Left ventricle myocardium inferior (tissue), 1 donor: ENCODE measurements around the gene SESN1. TPM values are rescaled to one million over a fixed set of nuclear protein-coding genes. Genes with fewer than 3 reads are reported as not detected.

Experiments used
- DNase-seq: peaks from one replicate; pipeline ENCODE4 v3.0.0-alpha.2; 2020
- H3K27ac ChIP-seq: fragments of 200-600 bp; replicated peaks from 2 replicates; pipeline ENCODE4 v1.8.0; 2021
- H3K27me3 ChIP-seq: fragments of 200-600 bp; 2 replicates; pipeline ENCODE4 v1.8.0; 2021; ENCODE audit warnings: low read depth
- H3K36me3 ChIP-seq: fragments of 200-600 bp; 2 replicates; pipeline ENCODE4 v1.8.0; 2021
- H3K4me1 ChIP-seq: fragments of 200-600 bp; 2 replicates; pipeline ENCODE4 v1.8.0; 2021
- H3K4me3 ChIP-seq: fragments of 200-600 bp; 2 replicates; pipeline ENCODE4 v1.8.0; 2021; ENCODE audit warnings: mild to moderate bottlenecking, moderate library complexity
- H3K9me3 ChIP-seq: fragments of 200-600 bp; replicated peaks from 2 replicates; pipeline ENCODE4 v1.8.0; 2021
- CTCF ChIP-seq: fragments of 200-600 bp; IDR thresholded peaks from 2 replicates; pipeline ENCODE4 v1.8.0; 2021; ENCODE audit warnings: antibody characterized with exemption, mild to moderate bottlenecking, borderline replicate concordance
- intact Hi-C: fragments of 100-400 bp; cut with micrococcal nuclease; formaldehyde crosslinking; loops from one replicate; pipeline ENCODE4 v1.11.0; 2022
- total RNA-seq: library from RNA; stranded (reverse); fragmentation: NEBNext Ultra II Directional; extraction: Animal tissue kit (Norgen Biotek cat#: 25700); gene quantifications from one replicate; pipeline ENCODE4 v1.2.1, GENCODE V29; 2021
- donor health status: DM: no; HTN: yes; CAD: no; lungs with severe emphysema.

SESN1 gene
- total RNA-seq, 1 donor from 2014 or later = 44.1 TPM

- no peak overlapping the region for H3K27ac ChIP-seq
- TF ChIP-seq CTCF = no peak
- DNase-seq = no peak
- H3K4me3 ChIP-seq = no peak overlapping the region
- intact Hi-C loops = no loop called here
- H3K4me1 ChIP-seq = no peaks in the 10 kb centered on the region
- H3K27me3 ChIP-seq = no peaks in the 10 kb centered on the region
- H3K36me3 ChIP-seq = no peaks in the 10 kb centered on the region
- no peaks in the 10 kb centered on the region for H3K9me3 ChIP-seq
Observed at GRCh38 chr6:109130065-109130464, 35.4 kb upstream of the SESN1 start.

GRCh38 chr6:109125504-109125903, 30.9 kb upstream of the SESN1 start:
- Histone ChIP-seq H3K4me3 (no peak overlapping the region), H3K4me1 (peaks cover 17% of the 10 kb centered on the region), H3K27ac (no peak overlapping the region), H3K27me3 (no peaks in the 10 kb centered on the region), H3K36me3 (no peaks in the 10 kb centered on the region), H3K9me3 (no peaks in the 10 kb centered on the region)
- no peak for TF ChIP-seq CTCF
- DNase-seq = no peak
- intact Hi-C loops = no loop called here

- Histone ChIP-seq H3K4me3 (no peak overlapping the region), H3K9me3 (no peaks in the 10 kb centered on the region), H3K27me3 (no peaks in the 10 kb centered on the region), H3K27ac (no peak overlapping the region), H3K36me3 (no peaks in the 10 kb centered on the region), H3K4me1 (peaks cover 29% of the 10 kb centered on the region)
- DNase-seq = no peak
- intact Hi-C loops = no loop called here
- no peak for TF ChIP-seq CTCF
Observed at GRCh38 chr6:109124219-109124618, 29.6 kb upstream of the SESN1 start.

DNA sequence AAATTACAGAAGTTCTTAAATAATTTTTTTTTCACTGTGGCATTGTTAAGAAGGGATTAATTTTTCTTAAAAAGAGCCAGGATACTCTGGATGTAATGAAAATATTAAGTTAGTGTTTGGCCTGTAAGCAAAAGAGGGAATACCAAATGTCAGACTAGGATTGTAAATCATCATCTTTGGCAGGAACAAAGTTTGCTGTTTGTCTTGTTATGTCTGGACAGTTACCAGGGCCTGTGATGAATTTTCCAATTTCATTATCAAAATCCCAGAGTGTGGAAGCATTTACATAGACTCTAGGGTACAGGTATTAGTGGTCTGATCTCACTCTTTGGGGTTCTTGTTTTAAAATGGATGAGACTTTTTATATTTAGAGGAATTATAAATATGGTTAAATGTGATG, 26.8 kb upstream of the SESN1 start:
- H3K4me1 ChIP-seq = peaks cover 52% of the 10 kb centered on the region
- no peaks in the 10 kb centered on the region for H3K27me3 ChIP-seq
- DNase-seq = no peak
- intact Hi-C loops = no loop called here
- H3K27ac ChIP-seq = peak overlapping the region; percentile 39
- no peak overlapping the region for H3K4me3 ChIP-seq
- TF ChIP-seq CTCF = no peak
- no peaks in the 10 kb centered on the region for H3K36me3 ChIP-seq
- no peaks in the 10 kb centered on the region for H3K9me3 ChIP-seq

GRCh38 chr6:109118871-109119354, 24.3 kb upstream of the SESN1 start:
- Histone ChIP-seq H3K4me3 (no peak overlapping the region), H3K36me3 (no peaks in the 10 kb centered on the region), H3K9me3 (no peaks in the 10 kb centered on the region), H3K27me3 (no peaks in the 10 kb centered on the region), H3K27ac (peak overlapping the region; percentile 24), H3K4me1 (peaks cover 52% of the 10 kb centered on the region)
- TF ChIP-seq CTCF = no peak
- intact Hi-C loops = no loop called here
- DNase-seq = no peak

GRCh38 chr6:109118337-109118736, 23.7 kb upstream of the SESN1 start:
- DNase-seq = no peak
- TF ChIP-seq CTCF = no peak
- intact Hi-C loops = no loop called here
- Histone ChIP-seq H3K4me3 (no peak overlapping the region), H3K36me3 (no peaks in the 10 kb centered on the region), H3K27me3 (no peaks in the 10 kb centered on the region), H3K27ac (peak overlapping the region; percentile 25), H3K4me1 (peaks cover 52% of the 10 kb centered on the region), H3K9me3 (no peaks in the 10 kb centered on the region)
